ENCODE measurements around the gene OR6B1. TPM values are rescaled to one million over a fixed set of nuclear protein-coding genes. Genes with fewer than 3 reads are reported as not detected.

Gene OR6B1
- polyA plus RNA-seq, 1 donor (not counting 4 experiments of a cell fraction or from before 2014, with no cell fraction given), result not detected

- dilution Hi-C loops (cut with MboI; ENCODE audit: extremely low pct_ligation_motif_present, low sequenced_read_pairs), result no loop called here
- Histone ChIP-seq H3K9me3 (ENCODE audit: control insufficient read depth, low read depth, low read length) (no peaks in the 10 kb centered on the region), H3K9ac (ENCODE audit: control insufficient read depth, extremely low read depth, insufficient read depth, low read length) (no peak overlapping the region), H3K4me3 (ENCODE audit: control insufficient read depth in 2 of 3, extremely low read depth in 1 of 3, insufficient read depth in 2 of 3, low read depth in 1 of 3, low read length in 3 of 3) (no peak overlapping the region), H3K9me1 (ENCODE audit: control insufficient read depth, extremely low read depth, insufficient read depth, low read length) (no peaks in the 10 kb centered on the region), H3K27ac (ENCODE audit: control insufficient read depth, insufficient read depth, low read length) (no peak overlapping the region), H3K79me2 (ENCODE audit: control insufficient read depth, insufficient read depth, low read length) (no peaks in the 10 kb centered on the region), H3K4me1 (ENCODE audit: control insufficient read depth, extremely low read depth, insufficient read depth, low read length) (no peaks in the 10 kb centered on the region), H2AFZ (ENCODE audit: control insufficient read depth, low read length) (no peak overlapping the region), H3K27me3 (ENCODE audit: control insufficient read depth, extremely low read depth, insufficient read depth, low read length) (no peaks in the 10 kb centered on the region), H3K36me3 (ENCODE audit: control insufficient read depth in 2 of 2, extremely low read depth in 1 of 2, insufficient read depth in 2 of 2, low read length in 2 of 2) (no peaks in the 10 kb centered on the region), H3K4me2 (ENCODE audit: control insufficient read depth, extremely low read depth, insufficient read depth, low read depth, low read length) (no peak overlapping the region), H4K20me1 (ENCODE audit: control insufficient read depth, extremely low read depth, insufficient read depth, low read length) (no peaks in the 10 kb centered on the region)
- FAIRE-seq (no peak), DNase-seq (ENCODE audit: low read depth, low spot score) (no peak)
- TF ChIP-seq EZH2 (IDR thresholded peaks at IDR 0.05; ENCODE audit: low read length), result no peak
- no peak for TF ChIP-seq CTCF (optimal IDR thresholded peaks at IDR 0.05 in 1 of 3, IDR thresholded peaks at IDR 0.05 in 1 of 3, conservative IDR thresholded peaks at IDR 0.05 in 1 of 3; ENCODE audit: extremely low read depth in 1 of 3, insufficient read depth in 2 of 3, low read length in 3 of 3)
These were observed 1.4 kb downstream of the OR6B1 start for GRCh38 chr7:144001543-144001942.

GRCh38 chr7:144004703-144005102 is 4.6 kb downstream of the OR6B1 start:
- Histone ChIP-seq H4K20me1 (ENCODE audit: control insufficient read depth, extremely low read depth, insufficient read depth, low read length) (no peaks in the 10 kb centered on the region), H3K9ac (ENCODE audit: control insufficient read depth, extremely low read depth, insufficient read depth, low read length) (no peak overlapping the region), H3K79me2 (ENCODE audit: control insufficient read depth, insufficient read depth, low read length) (no peaks in the 10 kb centered on the region), H3K27me3 (ENCODE audit: control insufficient read depth, extremely low read depth, insufficient read depth, low read length) (no peaks in the 10 kb centered on the region), H3K27ac (ENCODE audit: control insufficient read depth, insufficient read depth, low read length) (no peak overlapping the region), H3K4me1 (ENCODE audit: control insufficient read depth, extremely low read depth, insufficient read depth, low read length) (no peaks in the 10 kb centered on the region), H3K36me3 (ENCODE audit: control insufficient read depth in 2 of 2, extremely low read depth in 1 of 2, insufficient read depth in 2 of 2, low read length in 2 of 2) (no peaks in the 10 kb centered on the region), H3K9me3 (ENCODE audit: control insufficient read depth, low read depth, low read length) (no peaks in the 10 kb centered on the region), H2AFZ (ENCODE audit: control insufficient read depth, low read length) (no peak overlapping the region), H3K4me2 (ENCODE audit: control insufficient read depth, extremely low read depth, insufficient read depth, low read depth, low read length) (no peak overlapping the region), H3K9me1 (ENCODE audit: control insufficient read depth, extremely low read depth, insufficient read depth, low read length) (no peaks in the 10 kb centered on the region), H3K4me3 (ENCODE audit: control insufficient read depth in 2 of 3, extremely low read depth in 1 of 3, insufficient read depth in 2 of 3, low read depth in 1 of 3, low read length in 3 of 3) (no peak overlapping the region)
- dilution Hi-C loops (cut with MboI; ENCODE audit: extremely low pct_ligation_motif_present, low sequenced_read_pairs), result no loop called here
- no peak for FAIRE-seq
- TF ChIP-seq CTCF (optimal IDR thresholded peaks at IDR 0.05 in 1 of 3, IDR thresholded peaks at IDR 0.05 in 1 of 3, conservative IDR thresholded peaks at IDR 0.05 in 1 of 3; ENCODE audit: extremely low read depth in 1 of 3, insufficient read depth in 2 of 3, low read length in 3 of 3), result no peak
- no peak for TF ChIP-seq EZH2 (IDR thresholded peaks at IDR 0.05; ENCODE audit: low read length)
- no peak for DNase-seq (ENCODE audit: low read depth, low spot score)

All from keratinocyte (primary cell).